HL-60/S4 (cell line): Measurements from ENCODE around the gene FNIP2.

ENCODE experiments used
- in situ Hi-C: fragments of 300-500 bp; cut with MboI; formaldehyde crosslinking; loops from 2 replicates; pipeline ENCODE4 v1.14.3; 2022; ENCODE audit warnings: low sequenced_read_pairs

FNIP2 gene

GRCh38 chr4:158833602-158834001, 64.8 kb downstream of the FNIP2 start:
- in situ Hi-C loops = no loop called here

GRCh38 chr4:158835226-158836001, 66.6 kb downstream of the FNIP2 start:
- in situ Hi-C loops = no loop called here

- in situ Hi-C loops = no loop called here
These were observed 67.2 kb downstream of the FNIP2 start for GRCh38 chr4:158836002-158836369.

- in situ Hi-C loops = no loop called here
These were observed 68.1 kb downstream of the FNIP2 start for GRCh38 chr4:158836828-158837449.

- in situ Hi-C loops = no loop called here
These were observed 68.8 kb downstream of the FNIP2 start for GRCh38 chr4:158837527-158838141.

- in situ Hi-C loops = no loop called here
These were observed 71.3 kb downstream of the FNIP2 start for GRCh38 chr4:158840131-158840530.

- in situ Hi-C loops = no loop called here
These were observed 72.7 kb downstream of the FNIP2 start for GRCh38 chr4:158841540-158841939.

GRCh38 chr4:158845311-158846041, 76.7 kb downstream of the FNIP2 start:
- in situ Hi-C loops = no loop called here

- in situ Hi-C loops = no loop called here
These were observed 78.7 kb downstream of the FNIP2 start for GRCh38 chr4:158847535-158847934.

- in situ Hi-C loops = loop anchor here (10.0 kb wide), 1 partner anchor 325 kb away; no protein-coding TSS in a partner anchor
These were observed 80.9 kb downstream of the FNIP2 start for GRCh38 chr4:158849681-158850080.

GRCh38 chr4:158850371-158850770, 81.5 kb downstream of the FNIP2 start:
- in situ Hi-C loops = loop anchor here (10.0 kb wide), 1 partner anchor 324 kb away; no protein-coding TSS in a partner anchor

GRCh38 chr4:158850800-158851644, 82.2 kb downstream of the FNIP2 start:
- in situ Hi-C loops = loop anchor here (10.0 kb wide), 1 partner anchor 324 kb away; no protein-coding TSS in a partner anchor

- in situ Hi-C loops = loop anchor here (10.0 kb wide), 1 partner anchor 321 kb away; no protein-coding TSS in a partner anchor
These were observed 85.4 kb downstream of the FNIP2 start for GRCh38 chr4:158854236-158854635.

- in situ Hi-C loops = loop anchor here (10.0 kb wide), 1 partner anchor 318 kb away; no protein-coding TSS in a partner anchor
These were observed 88.0 kb downstream of the FNIP2 start for GRCh38 chr4:158856852-158857251.

GRCh38 chr4:158857951-158858350, 89.1 kb downstream of the FNIP2 start:
- in situ Hi-C loops = loop anchor here (10.0 kb wide), 1 partner anchor 317 kb away; no protein-coding TSS in a partner anchor

- in situ Hi-C loops = loop anchor here (10.0 kb wide), 1 partner anchor 316 kb away; no protein-coding TSS in a partner anchor
These were observed 89.8 kb downstream of the FNIP2 start for GRCh38 chr4:158858410-158859199.

GRCh38 chr4:158859661-158860060, 90.8 kb downstream of the FNIP2 start:
- in situ Hi-C loops = loop anchor here (10.0 kb wide), 1 partner anchor 315 kb away; no protein-coding TSS in a partner anchor

GRCh38 chr4:158860856-158861255, 92.0 kb downstream of the FNIP2 start:
- in situ Hi-C loops = no loop called here

- in situ Hi-C loops = no loop called here
These were observed 92.5 kb downstream of the FNIP2 start for GRCh38 chr4:158861281-158861680.
